Measurements from ENCODE around the gene PHF14.

PHF14 gene

GRCh38 chr7:11170863-11171568 lies 197.3 kb downstream of the PHF14 start:
- DNase-seq (ENCODE audit: low read depth) = no peak
- TF ChIP-seq CTCF (conservative IDR thresholded peaks at IDR 0.05; ENCODE audit: control insufficient read depth, insufficient read depth, low read depth, low read length) = no peak
- no peak overlapping the region for H3K4me3 ChIP-seq (ENCODE audit: control insufficient read depth, low read depth, low read length)

- DNase-seq (ENCODE audit: low read depth) = no peak
- H3K4me3 ChIP-seq (ENCODE audit: control insufficient read depth, low read depth, low read length) = no peak overlapping the region
- no peak for TF ChIP-seq CTCF (conservative IDR thresholded peaks at IDR 0.05; ENCODE audit: control insufficient read depth, insufficient read depth, low read depth, low read length)
These were observed 198.0 kb downstream of the PHF14 start for GRCh38 chr7:11171569-11172192.

GRCh38 chr7:11172835-11173234 lies 199.2 kb downstream of the PHF14 start:
- TF ChIP-seq CTCF (conservative IDR thresholded peaks at IDR 0.05; ENCODE audit: control insufficient read depth, insufficient read depth, low read depth, low read length) = no peak
- H3K4me3 ChIP-seq (ENCODE audit: control insufficient read depth, low read depth, low read length) = no peak overlapping the region
- DNase-seq (ENCODE audit: low read depth) = no peak

GRCh38 chr7:11175371-11175770 lies 201.7 kb downstream of the PHF14 start:
- no peak for TF ChIP-seq CTCF (conservative IDR thresholded peaks at IDR 0.05; ENCODE audit: control insufficient read depth, insufficient read depth, low read depth, low read length)
- H3K4me3 ChIP-seq (ENCODE audit: control insufficient read depth, low read depth, low read length) = no peak overlapping the region
- no peak for DNase-seq (ENCODE audit: low read depth)

GRCh38 chr7:11175887-11176286 lies 202.2 kb downstream of the PHF14 start:
- H3K4me3 ChIP-seq (ENCODE audit: control insufficient read depth, low read depth, low read length) = no peak overlapping the region
- no peak for TF ChIP-seq CTCF (conservative IDR thresholded peaks at IDR 0.05; ENCODE audit: control insufficient read depth, insufficient read depth, low read depth, low read length)
- no peak for DNase-seq (ENCODE audit: low read depth)

GRCh38 chr7:11176985-11177555 lies 203.4 kb downstream of the PHF14 start:
- H3K4me3 ChIP-seq (ENCODE audit: control insufficient read depth, low read depth, low read length) = no peak overlapping the region
- DNase-seq (ENCODE audit: low read depth) = no peak
- TF ChIP-seq CTCF (conservative IDR thresholded peaks at IDR 0.05; ENCODE audit: control insufficient read depth, insufficient read depth, low read depth, low read length) = no peak

Data from fibroblast of mammary gland (primary cell).